Measurements from ENCODE around the gene OTX2.

OTX2 gene

DNA sequence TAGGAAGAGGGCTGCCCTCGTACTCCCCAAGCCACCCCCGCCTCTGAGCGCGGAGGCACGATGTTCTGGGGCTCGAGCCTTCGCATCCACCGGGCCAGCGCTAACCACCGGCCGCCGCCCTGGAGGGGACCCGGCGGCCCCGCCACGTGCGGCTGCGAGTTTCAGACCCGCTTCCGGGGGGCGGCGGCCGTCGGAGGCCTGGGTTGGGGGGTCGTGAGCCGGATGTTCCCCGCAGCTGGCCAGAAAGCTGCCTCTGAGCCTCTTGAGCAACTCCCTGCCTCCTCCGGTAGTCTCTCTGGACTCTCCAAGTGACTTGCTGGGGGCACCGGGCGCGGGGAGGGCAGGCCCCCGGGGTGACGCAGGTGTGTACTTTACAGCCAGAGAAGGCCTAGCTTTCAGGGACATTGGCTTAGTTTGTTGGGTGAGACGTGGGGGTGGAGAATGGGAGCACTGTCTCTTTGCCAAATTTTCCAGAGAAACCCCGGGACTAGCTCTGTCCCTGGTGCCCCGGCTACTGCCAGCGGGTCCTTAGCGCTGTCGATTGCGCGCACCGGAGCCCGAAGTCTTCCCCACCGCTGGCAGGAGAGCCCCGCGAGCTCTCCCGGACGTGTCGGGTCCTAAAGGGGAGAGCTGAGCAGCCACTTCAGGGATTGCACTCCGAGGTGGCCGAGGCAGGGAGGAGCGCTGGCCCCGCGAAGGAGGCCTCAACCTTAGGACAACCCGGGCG lies 15.6 kb downstream of the OTX2 start:
- DNase-seq: no peak

DNA sequence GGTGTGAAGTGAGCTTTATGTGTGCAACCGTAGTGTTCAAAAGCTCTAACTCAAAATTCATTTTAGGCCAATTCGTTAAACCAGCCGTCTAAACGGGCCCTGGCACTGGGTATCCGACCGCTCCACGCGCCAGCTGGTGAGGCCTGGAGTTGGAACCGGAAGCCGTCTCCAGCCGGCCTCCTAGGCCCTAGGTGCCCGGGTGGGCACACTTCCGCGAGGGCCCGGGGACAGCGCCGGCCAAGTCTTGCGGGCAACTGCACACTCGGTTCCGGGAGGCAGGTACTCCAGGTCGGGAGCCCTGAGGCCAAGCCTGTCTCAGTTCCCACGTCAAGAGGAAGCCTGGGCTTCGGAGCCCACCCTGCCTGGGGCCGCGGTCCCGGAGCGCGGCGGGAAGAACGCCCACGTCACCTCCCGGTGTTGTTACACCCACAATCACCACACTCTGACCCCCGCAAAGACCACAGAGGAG lies 16.2 kb downstream of the OTX2 start:
- no peak for DNase-seq

DNA sequence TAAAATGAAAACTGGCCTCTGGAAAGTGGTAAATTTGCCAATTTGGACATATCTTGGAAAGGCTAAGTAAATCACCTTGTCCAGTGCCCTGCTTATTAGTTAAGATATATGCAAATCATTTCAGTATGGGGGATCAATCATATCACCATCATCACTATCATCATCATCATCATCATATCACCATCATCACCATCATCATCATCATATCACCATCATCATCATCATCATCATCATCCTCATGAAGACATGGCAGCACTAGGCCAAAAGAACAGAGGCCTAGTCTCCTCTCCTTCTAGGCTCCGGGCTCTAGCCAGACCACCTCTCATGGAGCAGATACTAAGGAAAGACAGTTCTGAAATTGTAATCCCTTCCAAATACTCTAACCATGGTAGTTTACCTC lies 20.3 kb downstream of the OTX2 start:
- DNase-seq: no peak

DNA sequence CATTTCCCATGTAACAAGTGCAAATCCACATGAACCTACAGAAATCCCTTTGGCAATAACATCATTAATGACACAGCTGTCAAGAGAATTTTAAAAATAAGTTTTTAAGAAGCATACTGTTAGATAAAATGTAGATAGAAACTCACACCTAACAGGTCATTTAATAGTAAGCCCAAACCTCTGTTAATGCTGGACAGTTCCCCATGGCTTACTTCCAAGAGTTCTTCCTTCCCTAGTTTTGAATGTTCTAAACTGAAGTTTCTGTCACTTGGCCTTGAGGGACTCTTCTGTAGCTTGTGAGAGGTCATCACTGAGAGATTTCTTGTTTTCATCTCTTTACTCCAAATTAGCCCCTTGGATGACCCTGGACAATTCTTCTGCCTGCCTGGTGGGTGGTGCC lies 22.7 kb downstream of the OTX2 start:
- no peak for DNase-seq

DNA sequence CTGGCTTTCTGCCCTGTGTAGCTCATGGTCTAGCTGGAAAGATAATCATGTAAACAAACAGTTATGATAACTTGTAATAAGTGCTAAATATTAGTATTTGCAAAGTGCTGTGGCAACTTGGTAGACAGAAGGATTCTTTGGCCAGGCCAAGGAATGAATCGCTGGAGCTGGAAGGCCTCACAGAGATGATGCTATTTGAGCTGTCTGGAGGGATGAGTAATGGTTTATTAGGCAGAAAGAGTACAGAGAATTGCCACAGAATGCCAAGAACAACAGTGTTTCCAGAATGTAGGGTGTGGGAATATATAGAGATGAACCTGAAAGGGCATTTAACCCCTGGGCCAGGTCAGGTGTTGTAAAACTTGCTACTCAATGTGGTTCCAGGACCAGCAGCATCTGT lies 27.6 kb downstream of the OTX2 start:
- no peak for DNase-seq

DNA sequence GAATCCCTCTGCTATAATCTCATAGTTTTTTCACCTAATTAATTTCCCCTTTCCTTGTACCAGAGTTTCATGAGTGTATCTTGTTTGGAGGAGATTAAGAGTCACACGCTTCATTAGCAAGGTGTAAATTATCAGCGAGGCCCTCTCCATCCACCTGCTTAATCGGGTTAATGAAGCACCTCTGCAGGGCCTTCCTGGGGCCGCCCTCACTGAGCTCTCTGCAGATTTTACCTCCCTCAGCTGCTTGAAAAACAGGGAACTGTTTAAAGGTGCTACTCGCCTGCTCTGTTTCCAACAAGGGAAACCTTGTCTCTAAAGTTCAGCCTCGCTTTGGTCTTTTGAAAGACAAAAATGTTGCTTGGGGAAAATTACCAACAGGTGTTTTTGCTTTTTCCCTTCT lies 35.8 kb downstream of the OTX2 start:
- DNase-seq: no peak

DNA sequence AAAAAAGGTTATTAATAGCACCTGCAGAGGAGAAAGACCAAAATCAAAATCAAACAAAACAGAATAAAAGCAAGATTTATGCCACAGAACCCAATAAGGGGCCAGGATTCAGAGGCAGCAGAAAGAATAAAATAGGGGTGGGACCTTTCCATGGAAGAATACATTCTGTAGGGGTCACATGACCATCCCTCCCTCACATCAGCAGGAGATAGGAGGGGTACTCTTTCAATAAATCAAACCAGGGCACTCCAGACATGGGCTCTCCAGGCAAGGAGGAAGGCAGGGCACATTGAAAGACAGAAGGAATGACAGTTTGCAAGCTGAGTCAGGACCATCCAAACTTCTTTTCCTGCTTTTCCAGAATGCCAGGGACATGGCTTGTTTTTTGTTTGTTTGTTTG lies 39.8 kb downstream of the OTX2 start:
- no peak for DNase-seq

DNA sequence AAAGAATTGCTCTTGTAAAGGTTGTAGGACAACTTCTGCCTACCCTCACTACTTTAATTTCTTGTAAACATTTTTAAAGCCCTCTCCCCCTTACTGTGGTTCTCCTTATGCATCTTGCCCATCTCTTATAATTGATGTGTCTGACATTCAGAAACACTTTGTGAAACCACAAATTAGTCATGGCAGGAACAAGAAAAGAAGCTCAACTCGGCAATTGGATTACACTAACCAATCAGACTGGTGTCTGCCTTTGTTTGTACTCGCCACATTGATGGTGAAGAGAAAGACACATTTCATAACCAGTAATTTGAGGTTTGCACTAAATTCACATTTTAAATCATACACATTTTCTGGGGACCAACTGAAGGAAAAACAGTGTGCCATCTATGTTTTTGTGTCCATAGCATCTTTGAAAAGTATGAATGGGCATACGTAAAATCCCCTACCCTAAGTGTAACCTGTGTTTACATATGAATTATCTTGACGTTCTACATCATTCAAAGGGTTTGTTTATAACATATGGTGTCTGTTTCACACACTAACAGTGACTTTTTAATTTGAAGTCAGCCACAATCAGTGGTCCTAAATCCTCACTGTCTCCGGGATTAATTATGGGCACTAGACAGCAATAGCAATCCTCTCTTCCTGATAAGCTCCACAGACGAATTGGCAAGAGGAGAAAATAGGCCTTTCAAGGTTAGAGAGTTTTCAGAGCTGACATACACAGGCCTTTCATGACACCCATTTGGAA lies 49.9 kb downstream of the OTX2 start:
- DNase-seq: no peak

DNA sequence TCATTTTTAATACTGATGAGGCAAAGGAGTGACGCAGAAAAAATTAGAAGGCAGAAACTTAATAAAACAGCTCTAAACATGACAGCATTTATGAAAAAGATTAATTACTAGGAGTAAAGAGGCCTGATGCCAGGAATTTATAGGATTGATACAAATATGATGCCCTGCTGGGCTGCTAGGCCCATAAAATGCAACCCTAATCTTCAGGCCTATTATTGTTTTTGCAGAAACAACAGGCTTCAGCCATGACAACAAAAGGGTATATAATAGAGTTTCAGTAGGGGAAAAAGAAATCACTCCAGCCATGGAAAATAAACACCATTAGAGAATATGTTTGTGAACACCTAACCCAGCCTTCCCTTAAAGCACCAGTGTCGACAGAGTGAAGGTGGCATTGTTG lies 50.6 kb downstream of the OTX2 start:
- no peak for DNase-seq

DNA sequence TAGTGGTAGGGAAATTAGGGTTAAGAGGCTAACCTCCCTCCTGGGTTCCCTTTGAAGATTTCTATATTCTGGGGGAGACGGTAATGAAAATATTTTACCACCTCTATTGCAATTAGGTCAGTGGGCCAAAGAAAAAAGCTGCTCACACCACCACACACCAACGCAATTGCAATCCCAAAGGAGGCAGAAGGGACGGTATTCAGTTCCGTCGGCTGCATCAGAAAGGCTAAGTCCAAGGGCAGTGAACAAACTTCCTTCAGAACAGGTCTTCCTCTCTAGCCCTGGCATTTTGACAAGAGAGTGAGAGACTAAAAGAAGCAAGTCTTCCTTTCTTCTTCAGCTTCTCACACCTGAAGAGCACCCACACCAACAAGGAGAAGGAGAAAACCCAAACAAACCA lies 51.2 kb downstream of the OTX2 start:
- DNase-seq: no peak

DNA sequence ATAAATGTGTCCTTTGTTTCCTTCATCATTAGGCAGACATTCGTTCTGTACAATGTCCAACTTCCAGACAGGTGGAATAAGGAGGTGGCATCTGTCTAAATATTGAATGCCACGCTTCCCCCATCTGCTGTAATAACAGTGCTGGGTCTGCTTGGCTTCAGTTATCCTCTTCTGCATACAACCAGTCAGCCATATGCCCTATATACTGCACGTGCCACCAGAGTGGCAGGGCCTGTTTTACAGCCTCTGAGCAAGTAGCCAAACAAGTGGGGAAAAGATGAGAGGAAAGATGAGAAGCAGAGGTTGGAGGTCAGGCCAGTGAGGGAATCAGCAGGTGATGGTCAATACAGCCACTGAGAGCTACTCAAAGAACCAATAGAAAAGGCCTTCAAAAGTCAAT lies 55.4 kb downstream of the OTX2 start:
- DNase-seq: no peak

DNA sequence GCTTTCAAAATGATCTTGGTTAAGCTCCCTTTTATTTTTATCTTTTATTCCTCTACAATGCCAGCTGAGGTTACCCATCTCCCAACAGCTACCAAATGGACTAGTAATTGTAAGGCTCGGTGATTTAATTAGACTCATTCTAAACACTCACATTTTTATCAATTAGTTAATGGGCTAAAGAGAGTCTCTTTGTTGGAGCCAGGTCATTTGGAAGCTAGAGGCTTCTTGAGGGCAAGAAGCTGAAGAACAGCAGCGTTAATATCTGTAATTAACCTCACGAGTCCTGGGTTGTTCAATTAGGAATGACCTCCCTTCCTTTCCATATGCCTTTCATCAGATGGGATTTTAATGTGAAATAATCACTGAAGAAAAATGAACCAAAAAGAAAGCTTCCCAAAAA lies 56.9 kb downstream of the OTX2 start:
- no peak for DNase-seq

DNA sequence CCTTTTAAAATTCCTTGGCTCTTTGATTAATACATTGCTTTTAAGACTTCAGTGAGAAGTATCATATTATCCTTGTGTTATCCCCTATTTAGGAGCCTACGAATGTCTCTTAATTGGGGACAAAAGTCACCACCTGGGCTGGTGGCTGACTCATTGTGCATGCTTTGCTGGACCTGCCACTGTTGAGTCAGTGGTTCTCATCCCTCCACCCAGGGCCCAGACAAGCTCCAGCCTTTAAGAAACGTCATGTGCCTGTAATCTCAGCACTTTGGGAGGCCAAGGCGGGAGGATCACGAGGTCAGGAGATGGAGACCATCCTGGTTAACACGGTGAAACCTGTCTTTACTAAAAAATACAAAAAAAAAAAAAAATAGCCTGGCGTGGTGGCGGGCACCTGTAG lies 57.9 kb downstream of the OTX2 start:
- DNase-seq: no peak

DNA sequence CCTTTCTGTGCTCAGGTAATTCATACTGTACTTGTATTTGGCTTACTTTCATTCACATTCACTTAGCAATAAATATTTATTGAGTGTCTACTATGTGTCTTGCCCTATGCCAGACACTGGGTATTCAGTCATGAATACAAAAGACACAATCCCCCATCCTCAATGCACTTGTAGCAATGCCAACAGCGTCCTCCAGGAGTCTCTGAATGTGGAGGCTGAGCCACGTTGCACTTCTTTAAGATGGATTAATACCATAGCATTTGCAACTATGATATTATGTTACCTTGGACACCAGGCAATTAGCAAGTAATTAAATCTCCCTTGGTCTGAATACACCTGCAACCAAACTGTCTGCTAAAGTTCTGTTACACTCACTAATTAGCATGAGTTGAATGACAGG lies 58.8 kb downstream of the OTX2 start:
- DNase-seq: no peak

All from SW 1271 (cell line).